Measurements from ENCODE around the gene POU4F1. TPM values are rescaled to one million over a fixed set of nuclear protein-coding genes. Genes with fewer than 3 reads are reported as not detected.

POU4F1 gene
- 1.6 and 1.7 TPM in 2 replicates for total RNA-seq

GRCh38 chr13:78603240-78603957, at the start of gene POU4F1:
POU4F1 (minus strand) TSS chr13:78603552; CDS start chr13:78603326, 226 bp downstream.

Other genes starting within 250 kb of the POU4F1 start
- 26.3 and 35.9 TPM in 2 replicates for gene OBI1, start 55.6 kb upstream of the POU4F1 start, total RNA-seq

Data from epithelial cell of umbilical artery (primary cell).